T-helper 22 cell (primary cell): ENCODE measurements around the gene URI1.
"Not testable (repeated sequence)": the region's sequence is repeated elsewhere in the genome, so short reads cannot be mapped to it uniquely, and the experiment has no call there.

Experiments used
- DNase-seq: peaks from one replicate; pipeline ENCODE4 v3.0.0-alpha.2; 2020; ENCODE audit warnings: low read depth

URI1 gene, protein sequence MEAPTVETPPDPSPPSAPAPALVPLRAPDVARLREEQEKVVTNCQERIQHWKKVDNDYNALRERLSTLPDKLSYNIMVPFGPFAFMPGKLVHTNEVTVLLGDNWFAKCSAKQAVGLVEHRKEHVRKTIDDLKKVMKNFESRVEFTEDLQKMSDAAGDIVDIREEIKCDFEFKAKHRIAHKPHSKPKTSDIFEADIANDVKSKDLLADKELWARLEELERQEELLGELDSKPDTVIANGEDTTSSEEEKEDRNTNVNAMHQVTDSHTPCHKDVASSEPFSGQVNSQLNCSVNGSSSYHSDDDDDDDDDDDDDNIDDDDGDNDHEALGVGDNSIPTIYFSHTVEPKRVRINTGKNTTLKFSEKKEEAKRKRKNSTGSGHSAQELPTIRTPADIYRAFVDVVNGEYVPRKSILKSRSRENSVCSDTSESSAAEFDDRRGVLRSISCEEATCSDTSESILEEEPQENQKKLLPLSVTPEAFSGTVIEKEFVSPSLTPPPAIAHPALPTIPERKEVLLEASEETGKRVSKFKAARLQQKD

DNA sequence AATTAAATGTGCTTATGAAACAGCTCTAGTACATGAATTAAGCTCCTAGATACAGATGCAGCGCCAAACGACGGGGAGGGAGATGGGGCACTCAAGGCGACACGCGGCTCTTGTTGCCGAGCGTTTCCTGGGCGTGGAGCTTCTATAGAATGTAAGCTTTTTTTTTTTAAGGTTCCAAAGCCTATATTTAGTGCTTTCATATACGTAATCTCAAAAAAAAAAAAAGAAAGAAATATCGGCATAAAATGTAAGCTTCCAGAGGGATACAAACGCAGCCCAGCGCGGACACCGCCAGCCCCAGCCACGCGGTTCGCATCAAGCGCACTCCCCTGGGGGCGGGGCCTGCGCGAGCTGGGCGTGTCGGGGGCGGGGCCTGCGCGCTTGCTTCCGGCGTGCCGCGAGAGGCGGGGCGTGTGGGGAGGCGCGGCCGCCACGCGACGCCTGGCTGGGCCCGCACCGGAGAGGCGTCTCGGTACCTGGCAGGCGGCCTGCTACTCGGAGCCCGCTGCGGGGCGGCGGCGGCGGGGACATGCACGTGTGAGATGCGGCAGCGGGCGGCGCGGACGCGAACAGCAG is at the start of gene URI1:
URI1 (plus strand) TSS at position 412 of the 576 bp plus-strand sequence. CDS start 309 bp downstream, outside the sequence.
- DNase-seq: peak; percentile 80

DNA sequence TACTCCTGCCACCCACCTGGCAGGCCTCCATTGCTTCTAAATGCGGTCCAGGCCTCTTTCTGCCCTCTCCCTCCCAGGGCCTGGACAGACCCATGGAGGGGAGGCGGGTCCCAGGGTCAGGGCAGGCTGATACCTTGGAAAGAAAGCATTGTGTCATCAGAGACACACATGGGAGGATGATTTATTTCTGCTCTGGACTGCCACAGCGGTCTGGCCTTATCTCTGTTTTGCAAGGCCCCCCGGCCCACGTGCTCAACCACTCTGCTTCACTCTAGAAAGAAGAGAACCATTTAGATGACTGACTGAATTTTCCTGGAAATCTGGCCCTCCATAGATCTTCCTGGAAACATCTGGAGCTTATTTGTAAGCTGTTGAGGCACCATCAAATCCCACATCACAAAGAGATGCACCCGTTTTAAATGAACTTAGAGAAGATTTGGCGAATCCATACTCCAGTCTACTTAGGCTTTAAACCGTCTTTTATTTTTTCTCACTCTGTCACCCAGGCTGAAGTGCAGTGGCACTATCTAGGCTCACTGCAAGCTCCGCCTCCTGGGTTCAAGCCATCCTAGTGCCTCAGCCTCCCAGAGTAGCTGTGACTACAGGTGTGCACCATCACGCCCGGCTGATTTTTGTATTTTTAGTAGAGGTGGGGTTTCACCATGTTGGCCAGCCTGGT is 48.3 kb upstream of the URI1 start:
- DNase-seq: no peak

DNA sequence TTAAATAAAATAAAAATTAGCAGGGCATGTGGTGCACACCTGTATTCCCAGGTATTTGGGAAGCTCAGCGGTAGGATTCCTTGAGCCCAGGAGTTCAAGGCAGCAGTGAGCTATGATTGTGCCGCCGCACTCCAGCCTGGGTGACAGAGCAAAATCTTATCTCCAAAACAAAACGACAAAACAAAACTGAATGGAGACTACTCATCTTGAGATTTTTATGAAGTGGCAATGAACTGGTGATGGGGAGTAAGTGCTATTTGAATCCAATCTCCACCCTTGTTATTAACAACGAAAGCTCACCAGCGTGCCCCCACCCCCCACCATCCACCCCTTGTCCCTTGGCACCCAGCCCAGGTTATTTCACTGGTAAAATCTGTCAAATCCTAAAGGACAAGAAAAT is 45.2 kb upstream of the URI1 start:
- no peak for DNase-seq

DNA sequence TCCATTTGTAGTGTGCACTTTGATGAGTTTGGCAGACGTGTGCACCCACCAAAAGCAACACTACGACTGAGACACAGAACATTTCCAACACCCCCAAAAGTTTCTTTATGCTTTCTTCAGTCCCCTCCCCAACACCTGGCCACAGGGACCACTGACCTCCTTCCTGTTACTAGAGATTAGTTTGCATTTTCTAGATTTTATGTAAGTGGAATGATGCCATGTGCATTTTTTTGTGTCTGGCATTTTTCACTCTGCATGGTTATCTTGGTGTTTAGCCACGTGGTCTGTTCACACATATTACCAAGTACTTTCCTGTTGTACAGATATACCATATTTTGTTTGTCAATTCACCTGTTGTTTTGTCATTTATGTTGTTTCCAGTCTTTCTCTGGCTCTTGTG is 44.6 kb upstream of the URI1 start:
- no peak for DNase-seq

DNA sequence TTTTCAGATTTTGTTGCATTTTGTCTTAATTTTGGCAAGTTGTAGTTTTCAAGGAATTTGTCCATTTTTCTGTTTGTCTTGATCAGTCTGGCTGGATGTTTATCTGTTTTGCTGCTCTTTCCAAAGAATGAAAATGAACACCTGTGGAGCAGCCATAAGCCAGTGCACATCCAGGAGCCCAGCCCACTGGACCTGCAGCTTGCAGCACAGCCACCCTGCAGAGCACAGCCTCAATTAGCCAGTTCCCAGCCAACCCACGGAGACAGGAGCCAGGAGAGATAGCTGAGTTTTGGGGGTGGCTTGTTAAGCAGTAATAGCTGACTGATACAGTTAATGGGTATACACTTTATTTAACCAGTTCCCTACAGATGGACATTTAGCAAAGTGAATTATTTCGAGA is 38.0 kb upstream of the URI1 start:
- DNase-seq: no peak

DNA sequence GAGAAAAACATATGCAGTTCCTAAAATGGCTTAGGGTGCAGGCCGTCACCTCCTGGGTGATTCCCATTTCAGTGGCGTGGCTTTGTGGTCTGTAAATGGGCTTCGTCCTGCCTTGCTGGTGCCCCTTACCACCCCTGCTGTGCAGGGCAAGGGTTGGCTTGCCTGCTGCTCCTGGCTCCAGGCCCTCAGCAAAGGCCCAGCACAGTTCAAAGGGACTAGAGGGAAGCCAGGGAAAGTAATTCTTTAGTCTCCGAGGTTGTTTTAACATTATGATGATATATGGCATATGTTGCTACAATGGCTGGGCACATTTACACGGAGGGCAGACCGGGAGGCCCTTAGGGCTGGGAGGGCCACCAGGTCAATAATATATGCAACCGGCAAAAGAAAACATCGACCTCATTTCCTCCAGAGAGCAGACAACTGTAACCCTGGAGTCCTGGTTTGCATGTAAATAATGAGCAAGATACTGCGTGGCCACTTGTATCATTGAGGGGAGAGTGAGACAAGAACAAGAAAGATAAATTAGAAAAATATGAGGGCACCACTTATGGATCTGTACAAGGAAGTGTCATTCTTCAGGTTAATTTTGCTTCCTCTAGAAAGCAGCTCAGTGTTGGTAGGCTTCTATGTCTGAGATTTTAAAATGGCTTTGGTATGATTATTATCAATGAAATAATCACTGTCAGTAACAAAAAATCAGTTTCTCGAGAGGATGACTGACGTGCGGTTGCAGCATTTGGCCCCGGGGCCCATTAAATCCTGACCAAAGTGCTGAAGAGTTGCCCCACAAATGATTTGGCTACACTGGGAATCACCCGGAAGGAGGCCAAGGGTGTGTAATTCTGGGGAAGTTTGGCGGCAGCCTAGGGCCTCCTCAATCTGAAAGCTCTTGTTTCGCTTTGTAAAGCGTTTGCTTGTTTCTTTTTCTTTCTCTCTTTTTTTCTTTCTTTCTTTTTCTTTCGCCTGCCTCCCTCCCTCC is 32.8 kb upstream of the URI1 start:
- no peak for DNase-seq

DNA sequence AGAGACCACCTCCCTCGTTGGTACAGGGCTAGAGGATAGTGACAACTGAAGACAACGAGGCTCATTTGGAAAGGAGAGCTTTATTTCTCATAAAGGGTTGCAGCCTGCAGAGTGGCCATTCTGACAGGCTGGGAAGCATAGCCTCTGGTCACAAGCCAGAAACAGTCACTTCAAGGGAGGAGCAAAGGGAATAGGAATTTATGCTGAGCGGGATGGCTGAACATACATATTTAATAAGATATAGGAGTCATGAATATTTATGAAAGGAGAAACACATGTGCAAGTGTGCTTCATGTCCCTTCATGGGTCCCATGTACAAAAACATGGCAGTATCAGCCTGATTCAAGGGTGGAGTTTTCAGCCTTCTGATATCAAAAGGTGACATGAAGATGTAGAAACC is 27.1 kb upstream of the URI1 start:
- DNase-seq: no peak

DNA sequence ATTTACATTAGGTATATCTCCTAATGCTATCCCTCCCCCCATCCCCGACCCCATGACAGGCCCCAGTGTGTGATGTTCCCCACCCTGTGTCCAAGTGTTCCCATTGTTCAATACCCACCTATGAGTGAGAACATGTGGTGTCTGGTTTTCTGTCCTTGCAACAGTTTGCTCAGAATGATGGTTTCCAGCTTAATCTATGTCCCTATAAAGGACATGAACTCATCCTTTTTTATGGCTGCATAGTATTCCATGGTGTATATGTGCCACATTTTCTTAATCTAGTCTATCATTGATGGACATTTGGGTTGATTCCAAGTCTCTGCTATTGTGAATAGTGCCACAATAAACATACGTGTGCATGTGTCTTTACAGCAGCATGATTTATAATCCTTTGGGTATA is 26.2 kb upstream of the URI1 start:
- DNase-seq: not testable (repeated sequence)

DNA sequence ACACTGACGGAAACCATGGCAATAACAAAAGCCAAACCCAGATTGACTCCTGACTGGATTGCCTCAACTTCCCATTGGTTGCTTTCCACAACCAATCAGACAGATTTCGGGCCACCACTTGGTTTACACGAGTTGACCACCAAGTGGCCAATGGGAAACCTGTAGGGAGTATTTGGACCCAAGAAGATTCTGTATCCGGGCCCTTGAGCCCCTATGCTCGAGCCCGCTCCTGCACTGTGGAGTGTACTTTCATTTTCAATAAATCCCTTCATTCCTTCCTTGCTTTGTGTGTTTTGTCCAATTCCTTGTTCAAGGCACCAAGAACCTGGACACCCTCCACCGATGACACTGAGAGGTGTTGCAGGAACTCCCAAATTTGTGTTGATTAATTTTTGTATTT is 24.1 kb upstream of the URI1 start:
- no peak for DNase-seq

DNA sequence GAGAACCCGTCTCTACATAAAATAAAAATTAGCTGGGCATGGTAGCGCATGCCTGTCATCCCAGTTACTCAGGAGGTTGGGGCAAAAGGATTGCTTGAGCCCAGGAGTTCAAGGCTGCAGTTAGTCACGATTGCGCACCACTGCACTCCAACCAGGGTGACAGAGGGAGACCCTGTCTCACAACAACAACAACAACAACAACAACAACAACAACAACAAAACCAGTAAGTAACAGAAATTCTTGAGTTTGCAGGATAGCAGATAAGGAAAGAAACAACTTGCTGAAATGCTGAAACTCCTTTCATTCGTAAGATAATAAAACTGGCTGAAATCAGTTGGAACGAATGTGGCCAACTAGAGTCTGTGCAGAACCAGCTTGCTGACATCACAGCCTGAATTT is 23.1 kb upstream of the URI1 start:
- no peak for DNase-seq

DNA sequence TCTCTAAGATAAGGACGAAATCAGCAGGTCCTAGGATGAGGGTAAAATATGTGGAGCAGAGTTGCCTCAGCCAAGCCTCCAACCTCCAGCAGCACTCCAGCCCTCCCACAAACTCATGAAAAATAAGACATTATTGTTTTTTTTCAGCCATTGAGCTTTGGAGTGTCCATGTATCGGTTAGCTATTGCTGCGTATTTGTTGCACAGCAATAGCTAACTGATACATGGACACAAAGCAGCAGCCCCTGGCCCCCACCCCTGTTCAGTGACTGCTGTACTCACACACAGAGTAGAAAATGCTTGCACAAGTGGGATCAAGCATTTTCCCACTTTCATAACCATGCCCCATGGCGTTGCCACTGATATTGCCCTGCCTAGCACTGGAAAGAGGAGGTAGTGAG is 19.1 kb upstream of the URI1 start:
- DNase-seq: no peak

DNA sequence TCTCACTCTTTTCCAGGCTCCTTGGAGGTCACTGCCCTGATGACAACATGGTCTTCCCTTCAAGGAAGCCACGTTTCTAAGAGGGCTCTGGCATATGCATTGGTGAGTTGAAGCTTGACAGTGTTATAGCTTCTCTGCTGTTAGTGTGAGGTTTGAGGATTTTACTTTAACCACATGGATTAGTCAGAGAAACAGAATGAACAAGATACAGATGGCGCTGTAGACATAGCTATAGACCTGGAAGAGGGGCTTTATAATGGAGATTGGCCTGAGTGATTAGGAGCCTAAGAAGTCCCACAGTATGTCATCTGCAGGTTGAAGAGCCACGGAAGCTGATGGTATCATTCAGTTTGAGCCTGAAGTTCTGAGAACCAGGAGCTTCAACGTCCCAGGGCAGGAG is 18.4 kb upstream of the URI1 start:
- no peak for DNase-seq

DNA sequence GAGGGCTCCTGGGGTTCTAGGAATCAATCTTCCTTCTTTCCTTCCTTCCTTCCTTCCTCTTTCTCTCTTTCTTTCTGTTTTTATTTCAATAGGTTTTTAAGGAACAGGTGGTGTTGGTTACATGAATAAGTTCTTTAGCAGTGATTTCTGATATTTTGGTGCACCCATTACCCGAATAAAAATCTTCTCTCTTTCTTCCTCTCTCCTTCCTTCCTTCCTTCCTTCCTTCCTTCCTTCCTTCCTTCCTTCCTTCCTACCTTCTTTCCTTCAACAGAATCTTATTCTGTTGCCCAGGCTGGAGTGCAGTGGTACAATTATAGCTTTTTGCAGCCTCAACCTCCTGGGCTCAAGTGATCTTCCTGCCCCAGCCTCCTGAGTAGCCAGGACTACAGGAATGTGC is 16.0 kb upstream of the URI1 start:
- DNase-seq: no peak

DNA sequence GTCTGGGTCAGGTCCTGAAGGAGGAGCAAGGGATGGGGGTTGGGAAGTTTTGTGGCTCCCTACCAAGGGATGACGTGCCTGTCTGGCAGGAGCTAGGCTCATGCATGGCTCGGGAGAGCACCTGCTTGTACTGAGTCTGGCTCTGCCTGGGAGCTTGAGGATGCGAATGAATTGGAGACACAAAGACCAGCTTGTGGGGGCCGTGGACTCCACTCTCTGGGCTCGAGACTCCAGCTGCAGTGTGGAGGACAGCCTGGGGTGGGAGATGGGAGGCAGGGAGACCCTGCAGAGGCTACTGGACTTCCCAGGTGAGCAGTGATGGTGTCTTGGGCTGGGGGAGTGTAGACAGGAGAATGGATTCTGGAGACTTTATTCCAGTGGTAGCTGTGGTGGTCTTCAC is 15.2 kb upstream of the URI1 start:
- DNase-seq: no peak

DNA sequence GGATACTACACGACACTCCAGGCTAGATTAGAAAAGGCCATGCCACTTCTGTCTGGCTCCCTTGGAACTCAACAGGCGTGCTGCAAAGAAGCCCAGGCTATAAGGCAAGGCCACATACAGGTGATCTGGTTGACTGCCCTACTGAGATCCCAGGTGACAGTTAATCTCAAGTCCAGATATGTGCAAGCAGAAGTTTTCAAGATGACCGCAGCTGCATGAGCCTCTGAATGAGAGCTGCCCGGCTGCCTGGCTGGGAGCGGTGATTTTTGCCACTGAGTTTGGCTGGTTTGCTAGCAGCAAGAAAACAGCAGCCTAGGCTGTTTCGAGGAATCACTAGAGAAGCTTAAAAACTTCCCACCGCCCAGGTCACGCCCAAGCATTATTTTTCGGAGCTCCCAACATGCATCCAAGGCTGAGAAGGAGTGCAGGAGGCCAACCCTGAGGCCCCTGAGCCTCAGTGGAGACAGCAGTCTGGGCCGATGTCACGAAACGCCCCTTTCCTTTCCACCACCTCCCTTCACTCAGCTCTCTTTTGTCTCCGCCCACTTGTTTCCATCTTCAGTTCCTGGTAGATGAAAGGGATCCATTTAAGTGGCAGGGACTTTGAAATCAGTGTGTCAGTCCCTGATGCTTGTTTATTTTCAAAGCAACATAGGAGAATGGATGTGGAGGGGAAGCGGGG is 14.0 kb upstream of the URI1 start:
- DNase-seq: no peak

DNA sequence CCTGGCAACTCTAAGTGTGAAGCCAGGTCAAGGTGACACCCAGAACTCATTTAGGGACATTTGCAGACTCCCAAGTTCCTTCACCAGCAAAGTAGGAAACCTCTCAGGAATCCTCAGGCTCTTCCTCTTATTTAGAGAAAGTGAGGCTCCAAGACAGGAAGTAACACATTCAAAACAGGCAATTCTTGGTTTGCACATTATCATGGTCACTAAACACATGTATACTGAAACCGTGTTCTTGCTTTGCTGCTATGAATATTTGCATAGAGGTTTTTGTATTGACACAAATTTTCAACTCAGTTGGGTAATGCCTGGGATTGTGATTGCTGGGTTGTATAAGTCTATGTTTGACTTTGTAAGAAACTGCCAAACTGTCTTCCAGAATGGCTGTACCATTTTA is 13.2 kb upstream of the URI1 start:
- no peak for DNase-seq

DNA sequence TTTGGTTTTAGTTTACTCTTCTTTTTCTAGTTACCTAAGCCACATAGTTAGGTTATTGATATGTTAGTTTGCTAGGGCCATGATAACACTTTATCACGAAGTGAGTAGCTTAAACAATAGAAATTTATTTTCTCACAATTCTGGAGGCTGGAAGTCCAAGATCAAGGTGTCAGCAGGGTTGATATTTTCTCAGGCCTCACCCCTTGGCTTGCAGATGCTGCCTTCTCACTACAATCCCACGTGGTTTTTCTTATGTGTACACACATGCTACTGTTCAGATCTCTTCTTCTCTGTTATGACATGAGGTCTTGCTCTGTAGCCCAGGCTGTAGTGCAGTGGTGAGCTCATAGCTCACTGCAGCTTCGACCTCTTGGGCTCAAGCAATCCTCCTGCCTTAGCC is 7.8 kb upstream of the URI1 start:
- no peak for DNase-seq

DNA sequence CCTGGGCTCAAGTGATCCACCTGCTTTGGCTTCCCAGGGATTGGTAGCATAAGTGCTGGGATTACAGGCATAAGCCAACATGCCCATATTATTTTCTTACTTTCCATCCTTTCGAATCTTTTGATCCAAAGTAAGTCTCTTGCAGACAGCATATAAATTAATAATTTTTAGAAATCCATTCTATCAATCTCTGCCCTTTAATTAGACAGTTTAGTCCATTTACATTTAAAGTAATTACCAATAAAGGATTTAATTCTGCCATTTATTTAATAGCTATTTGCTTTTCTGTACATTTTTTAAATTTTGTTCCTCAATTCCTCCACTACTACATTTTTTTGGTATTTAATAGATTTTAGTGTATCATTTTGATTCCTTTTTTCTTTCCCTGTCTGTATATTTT is 7.3 kb upstream of the URI1 start:
- no peak for DNase-seq

DNA sequence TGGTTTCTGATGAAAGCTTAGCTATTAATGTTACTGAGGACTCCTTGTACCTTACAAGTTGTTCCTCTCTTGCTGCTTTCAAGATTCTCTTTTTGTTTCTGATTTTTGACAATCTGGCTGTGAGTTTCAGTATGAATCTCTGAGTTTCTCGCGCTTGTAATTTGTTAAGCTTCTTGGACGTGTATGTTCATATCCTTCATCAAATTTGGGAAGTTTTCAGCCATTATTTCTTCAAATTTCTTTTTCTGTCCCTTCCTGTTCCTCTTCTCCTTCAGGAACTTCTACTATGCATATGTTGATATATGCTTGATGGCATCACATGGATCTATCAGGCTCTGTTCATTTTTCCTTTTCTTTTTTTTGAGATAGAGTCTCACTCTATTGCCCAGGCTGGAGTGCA is 5.6 kb upstream of the URI1 start:
- DNase-seq: no peak

DNA sequence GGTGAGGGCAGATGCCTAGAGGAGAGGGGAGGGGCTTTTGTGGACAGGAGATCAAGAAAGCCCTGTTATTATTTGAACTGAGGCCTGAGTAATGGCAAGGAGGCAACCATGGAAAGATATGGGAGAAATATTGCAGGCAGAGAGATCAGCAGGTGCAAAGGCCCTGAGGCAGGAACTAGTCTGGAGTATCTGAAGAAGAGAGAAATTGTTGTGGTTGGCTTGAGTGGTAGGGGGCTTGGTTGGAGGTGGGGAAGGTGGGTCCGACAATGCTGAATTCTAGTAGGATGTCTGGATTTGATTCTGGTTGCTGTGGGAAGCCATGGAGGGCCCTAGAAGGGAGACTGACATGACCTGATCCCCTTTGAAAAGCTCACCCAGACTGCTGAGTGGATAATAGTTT is 2.4 kb upstream of the URI1 start:
- DNase-seq: no peak

DNA sequence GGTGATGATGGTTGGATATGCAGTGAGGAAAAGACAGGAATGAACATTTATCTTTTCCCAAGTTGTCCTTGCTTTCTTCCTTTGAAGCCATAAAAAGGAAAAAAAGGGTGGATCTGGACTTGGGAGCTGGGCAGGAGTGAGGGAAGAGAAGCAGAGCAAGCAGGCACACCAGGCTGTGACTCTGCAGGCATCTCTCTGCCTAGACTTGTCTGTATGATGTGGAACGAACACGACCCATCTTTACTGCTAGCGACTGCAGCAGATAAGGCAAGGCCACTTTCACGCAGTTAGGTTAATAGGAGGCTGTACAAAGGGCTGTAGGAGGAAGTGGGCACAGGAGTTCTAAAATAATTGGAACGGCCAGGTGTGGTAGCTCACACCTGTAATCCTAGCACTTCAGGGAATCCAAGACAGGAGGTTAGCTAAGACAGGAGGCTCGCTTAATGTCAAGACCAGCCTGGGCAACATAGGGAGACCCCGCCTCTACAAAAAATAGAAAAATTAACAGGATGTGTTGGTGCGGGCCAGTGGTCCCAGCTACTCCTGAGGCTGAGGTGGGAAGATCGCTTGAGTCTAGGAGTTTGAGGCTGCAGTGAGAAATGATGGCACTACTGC is 961 bp upstream of the URI1 start:
- no peak for DNase-seq
